ENCODE results near the gene ZFAND3.

ZFAND3 gene

GRCh38 chr6:38021571-38021970 lies 202.0 kb downstream of the ZFAND3 start:
- TF ChIP-seq CTCF (IDR thresholded peaks at IDR 0.05) = no peak

- no peak for TF ChIP-seq CTCF (IDR thresholded peaks at IDR 0.05)
Observed at GRCh38 chr6:38022688-38023087, 203.2 kb downstream of the ZFAND3 start.

GRCh38 chr6:38024908-38025307 lies 205.4 kb downstream of the ZFAND3 start:
- TF ChIP-seq CTCF (IDR thresholded peaks at IDR 0.05) = no peak

GRCh38 chr6:38025451-38025850 lies 205.9 kb downstream of the ZFAND3 start:
- no peak for TF ChIP-seq CTCF (IDR thresholded peaks at IDR 0.05)

- no peak for TF ChIP-seq CTCF (IDR thresholded peaks at IDR 0.05)
Observed at GRCh38 chr6:38027685-38028373, 208.3 kb downstream of the ZFAND3 start.

- TF ChIP-seq CTCF (IDR thresholded peaks at IDR 0.05) = no peak
Observed at GRCh38 chr6:38030380-38030779, 210.9 kb downstream of the ZFAND3 start.

GRCh38 chr6:38032797-38033196 lies 213.3 kb downstream of the ZFAND3 start:
- no peak for TF ChIP-seq CTCF (IDR thresholded peaks at IDR 0.05)

Data from LNCAP (cell line).